Uterus (tissue), 4 donors: ENCODE measurements around the gene PHPT1. TPM values are rescaled to one million over a fixed set of nuclear protein-coding genes. Genes with fewer than 3 reads are reported as not detected.

ENCODE experiments used
- DNase-seq, 2 donors: peaks; one replicate each; pipeline ENCODE4 v3.0.0-alpha.2; 2019 to 2020
- H3K27ac ChIP-seq, 2 donors: fragments of 200-600 bp; sonication (generic); 1 replicate in 1 of 2; 2 replicates in 1 of 2; pipeline ENCODE4 v1.5.1; 2016 to 2018
- H3K27me3 ChIP-seq, 2 donors: fragments of 200-600 bp; sonication (generic); one replicate each; pipeline ENCODE4 v1.5.1; 2018 to 2019; ENCODE audit warnings: control low read depth in 1 of 2
- H3K36me3 ChIP-seq, 2 donors: fragments of 200-600 bp; sonication (generic); one replicate each; pipeline ENCODE4 v1.5.1; 2019; ENCODE audit warnings: control low read depth in 1 of 2
- H3K4me1 ChIP-seq, 2 donors: fragments of 200-600 bp; sonication (generic); one replicate each; pipeline ENCODE4 v1.5.1; 2018 to 2019; ENCODE audit warnings: control low read depth in 1 of 2
- H3K4me3 ChIP-seq, 2 donors: fragments of 200-600 bp; sonication (generic); 1 replicate in 1 of 2; 2 replicates in 1 of 2; pipeline ENCODE4 v1.5.1; 2018 to 2019; ENCODE audit warnings: mild to moderate bottlenecking in 1 of 2
- H3K9me3 ChIP-seq, 2 donors: fragments of 200-600 bp; sonication (generic); one replicate each; pipeline ENCODE4 v1.5.1; 2019; ENCODE audit warnings: control low read depth in 1 of 2
- CTCF ChIP-seq, 4 experiments: fragments of 200-600 bp in 2 of 4; fragments of 450-650 bp in 2 of 4; sonication (generic) in 2 of 4; IDR thresholded peaks; one replicate each; pipeline ENCODE4 v1.5.1; 2016 to 2019; ENCODE audit warnings: antibody characterized with exemption in 4 of 4, mild to moderate bottlenecking in 2 of 4, moderate library complexity in 1 of 4
- POLR2A ChIP-seq, 2 donors: fragments of 450-650 bp; IDR thresholded peaks; one replicate each; pipeline ENCODE4 v1.6.1; 2016; ENCODE audit warnings: antibody characterized with exemption in 2 of 2, mild to moderate bottlenecking in 1 of 2, moderate library complexity in 1 of 2
- intact Hi-C: fragments of 100-400 bp; cut with DNase I; formaldehyde crosslinking; loops from one replicate; pipeline ENCODE4 v1.15.1; 2023; ENCODE audit warnings: low total_unique reads
- total RNA-seq, 4 donors: library from RNA; depleted of rRNA in 3 of 4; stranded (reverse); fragments of >200 nt in 3 of 4; gene quantifications; one replicate each; pipeline versions ENCODE4 v1.1.0 to v1.2.4, GENCODE V29; 2014 to 2023
- donor health status: DM: yes; HTN: yes; CAD: no.

PHPT1 gene
- total RNA-seq, 4 donors from 2014 or later = 12.4 to 55.5 (median 31.4) TPM

- no peak for TF ChIP-seq POLR2A (IDR thresholded peaks at IDR 0.05)
- TF ChIP-seq CTCF (IDR thresholded peaks at IDR 0.05) = no peak
- peak in 1 of 2 donors; percentile 17 for DNase-seq
- no peaks in the 10 kb centered on the region for H3K36me3 ChIP-seq
- intact Hi-C loops = no loop called here
- peaks cover 5 to 9% of the 10 kb centered on the region in 2 donors for H3K4me1 ChIP-seq
- H3K27ac ChIP-seq = no peak overlapping the region
- peaks cover 0 to 6% of the 10 kb centered on the region in 2 donors for H3K27me3 ChIP-seq
- H3K4me3 ChIP-seq = no peak overlapping the region
- no peaks in the 10 kb centered on the region for H3K9me3 ChIP-seq
Measured at GRCh38 chr9:136852664-136853595, 3.7 kb downstream of the PHPT1 start.

GRCh38 chr9:136853596-136854112, 4.4 kb downstream of the PHPT1 start:
- intact Hi-C loops = no loop called here
- Histone ChIP-seq H3K4me1 (peaks cover 5 to 9% of the 10 kb centered on the region in 2 donors), H3K36me3 (no peaks in the 10 kb centered on the region), H3K4me3 (no peak overlapping the region), H3K27me3 (no peaks in the 10 kb centered on the region), H3K9me3 (no peaks in the 10 kb centered on the region), H3K27ac (no peak overlapping the region)
- peak in 1 of 2 donors; percentile 15 for DNase-seq
- TF ChIP-seq POLR2A (IDR thresholded peaks at IDR 0.05) = no peak

- no peak for TF ChIP-seq CTCF (IDR thresholded peaks at IDR 0.05)
- no peak for TF ChIP-seq POLR2A (IDR thresholded peaks at IDR 0.05)
- H3K27ac ChIP-seq = no peak overlapping the region
- peak in 1 of 2 donors; percentile 21 for DNase-seq
- H3K4me1 ChIP-seq = peaks cover 5 to 9% of the 10 kb centered on the region in 2 donors
- intact Hi-C loops = no loop called here
- H3K4me3 ChIP-seq = no peak overlapping the region
- H3K9me3 ChIP-seq = no peaks in the 10 kb centered on the region
- H3K27me3 ChIP-seq = no peaks in the 10 kb centered on the region
- no peaks in the 10 kb centered on the region for H3K36me3 ChIP-seq
Measured at GRCh38 chr9:136854113-136854841, 5.1 kb downstream of the PHPT1 start.

GRCh38 chr9:136854842-136855460, 5.7 kb downstream of the PHPT1 start:
- intact Hi-C loops = no loop called here
- no peak overlapping the region for H3K27ac ChIP-seq
- DNase-seq = peak in 1 of 2 donors; percentile 15
- H3K4me3 ChIP-seq = no peak overlapping the region
- H3K4me1 ChIP-seq = peaks cover 4 to 8% of the 10 kb centered on the region in 2 donors
- no peaks in the 10 kb centered on the region for H3K36me3 ChIP-seq
- TF ChIP-seq POLR2A (IDR thresholded peaks at IDR 0.05) (no peak), CTCF (IDR thresholded peaks at IDR 0.05) (no peak)
- no peaks in the 10 kb centered on the region for H3K9me3 ChIP-seq
- H3K27me3 ChIP-seq = no peaks in the 10 kb centered on the region

GRCh38 chr9:136855461-136856078, 6.4 kb downstream of the PHPT1 start:
- Histone ChIP-seq H3K4me3 (no peak overlapping the region), H3K4me1 (peaks cover 0 to 2% of the 10 kb centered on the region in 2 donors), H3K27ac (no peak overlapping the region), H3K9me3 (no peaks in the 10 kb centered on the region), H3K36me3 (no peaks in the 10 kb centered on the region), H3K27me3 (no peaks in the 10 kb centered on the region)
- peak in 1 of 2 donors; percentile 16 for DNase-seq
- TF ChIP-seq POLR2A (IDR thresholded peaks at IDR 0.05) = no peak
- no peak for TF ChIP-seq CTCF (IDR thresholded peaks at IDR 0.05)
- intact Hi-C loops = no loop called here
